HG03139 (cell line): ENCODE data around the gene NPIPB6.

ENCODE experiments used
- ATAC-seq: cut with Tn5 transposase; IDR thresholded peaks from one replicate; pipeline ENCODE4 v1.9.1; 2021; ENCODE audit not compliant: unreplicated experiment

The NPIPB6 gene

GRCh38 chr16:28324235-28324886, 38.9 kb downstream of the NPIPB6 start:
- ATAC-seq: no peak

GRCh38 chr16:28321700-28322411, 41.5 kb downstream of the NPIPB6 start:
- no peak for ATAC-seq

GRCh38 chr16:28320741-28321140, 42.6 kb downstream of the NPIPB6 start:
- no peak for ATAC-seq

- ATAC-seq: no peak
These were observed 43.2 kb downstream of the NPIPB6 start for GRCh38 chr16:28320023-28320561.

GRCh38 chr16:28319476-28320022, 43.8 kb downstream of the NPIPB6 start:
- ATAC-seq: no peak

GRCh38 chr16:28318042-28318744, 45.1 kb downstream of the NPIPB6 start:
- no peak for ATAC-seq

GRCh38 chr16:28317040-28317880, 46.0 kb downstream of the NPIPB6 start:
- ATAC-seq: no peak

- no peak for ATAC-seq
These were observed 47.3 kb downstream of the NPIPB6 start for GRCh38 chr16:28316054-28316453.

GRCh38 chr16:28313587-28313986, 49.7 kb downstream of the NPIPB6 start:
- no peak for ATAC-seq

GRCh38 chr16:28312327-28312726, 51.0 kb downstream of the NPIPB6 start:
- ATAC-seq: no peak

GRCh38 chr16:28311913-28312312, 51.4 kb downstream of the NPIPB6 start:
- ATAC-seq: no peak

GRCh38 chr16:28311413-28311812, 51.9 kb downstream of the NPIPB6 start:
- no peak for ATAC-seq

- no peak for ATAC-seq
These were observed 52.5 kb downstream of the NPIPB6 start for GRCh38 chr16:28310796-28311195.

GRCh38 chr16:28309811-28310311, 53.4 kb downstream of the NPIPB6 start:
- no peak for ATAC-seq

- ATAC-seq: no peak
These were observed 54.3 kb downstream of the NPIPB6 start for GRCh38 chr16:28308794-28309584.

- ATAC-seq: no peak
These were observed 55.4 kb downstream of the NPIPB6 start for GRCh38 chr16:28307936-28308335.

- ATAC-seq: no peak
These were observed 59.1 kb downstream of the NPIPB6 start for GRCh38 chr16:28304214-28304613.

GRCh38 chr16:28303132-28303531, 60.2 kb downstream of the NPIPB6 start:
- no peak for ATAC-seq

GRCh38 chr16:28301620-28302019, 61.7 kb downstream of the NPIPB6 start:
- no peak for ATAC-seq

- ATAC-seq: no peak
These were observed 62.2 kb downstream of the NPIPB6 start for GRCh38 chr16:28301154-28301553.
